Heart left ventricle (tissue), 13 donors: ENCODE measurements around the gene KSR2.

Source experiments
- CTCF ChIP-seq, 12 donors: fragments of 200-600 bp; sonication (generic) in 4 of 12; IDR thresholded peaks; one replicate each; pipeline versions ENCODE4 v1.5.0 to v1.8.0; 2018 to 2022; ENCODE audit warnings: antibody characterized with exemption in 12 of 12, mild to moderate bottlenecking in 5 of 12
- POLR2A ChIP-seq, 2 donors: fragments of 450-650 bp; IDR thresholded peaks; one replicate each; pipeline ENCODE4 v1.6.1; 2017; ENCODE audit warnings: antibody characterized with exemption in 2 of 2, mild to moderate bottlenecking in 2 of 2, moderate library complexity in 2 of 2
- donor health status: ischemic (EF 13 %, LVEDD 7.1; RV severe dilation, severe dysfunction).
- donor health status: DM: no; HTN: yes; CAD: no.
- donor health status: DM: no; HTN: no; CAD: no.
- donor health status: ischemic (EF 25% LVEDD 6.9; RV normal size, moderate dysfunction).
- donor health status: ischemic (EF 25% LVEDD 5.7; RV mildly dilated, moderate dysfunction).
- donor health status: ischemic (EF 35%, LVEDD 5.7; RV mildly dilated, moderate dysfunction).
- donor health status: nonischemic (EF 11% LVEDD 7.7; RV severe dilation, severe dysfunction).
- donor health status: DM: yes; HTN: yes; CAD: no.
- donor health status: PGD.
- donor health status: ischemic (EF 29% LVEDD 5.4; RV normal size, mild dysfunction).
- donor health status: nonischemic (EF 23%, LVEDD 6.1; RV moderate dilation, normal function).

GRCh38 chr12:117760990-117761389 lies 207.8 kb downstream of the KSR2 start:
- no peak for TF ChIP-seq CTCF (IDR thresholded peaks at IDR 0.05)
- no peak for TF ChIP-seq POLR2A (IDR thresholded peaks at IDR 0.05)
